Rectal smooth muscle tissue (tissue), 1 donor: ENCODE data around the gene GPC6.

Experiments used
- H3K27ac ChIP-seq: one replicate; pipeline ENCODE4 v1.7.0; 2013; ENCODE audit warnings: low read depth, low read length, inconsistent platforms
- H3K27me3 ChIP-seq: one replicate; pipeline ENCODE4 v1.7.0; 2013; ENCODE audit warnings: low read length; ENCODE audit not compliant: control insufficient read depth, insufficient read depth
- H3K36me3 ChIP-seq: one replicate; pipeline ENCODE4 v1.7.0; 2013; ENCODE audit warnings: low read length; ENCODE audit not compliant: control insufficient read depth, insufficient read depth
- H3K4me1 ChIP-seq: one replicate; pipeline ENCODE4 v1.7.0; 2013; ENCODE audit warnings: low read length; ENCODE audit not compliant: control insufficient read depth, insufficient read depth
- H3K4me3 ChIP-seq: one replicate; pipeline ENCODE4 v1.7.0; 2013; ENCODE audit warnings: low read length
- H3K9ac ChIP-seq: one replicate; pipeline ENCODE4 v1.7.0; 2013; ENCODE audit warnings: low read length

Gene GPC6

GRCh38 chr13:94053986-94054593 lies 827.5 kb downstream of the GPC6 start:
- H3K36me3 ChIP-seq = no peaks in the 10 kb centered on the region
- no peaks in the 10 kb centered on the region for H3K4me1 ChIP-seq
- no peak overlapping the region for H3K9ac ChIP-seq
- no peak overlapping the region for H3K4me3 ChIP-seq
- H3K27ac ChIP-seq = no peak overlapping the region
- no peaks in the 10 kb centered on the region for H3K27me3 ChIP-seq

DNA sequence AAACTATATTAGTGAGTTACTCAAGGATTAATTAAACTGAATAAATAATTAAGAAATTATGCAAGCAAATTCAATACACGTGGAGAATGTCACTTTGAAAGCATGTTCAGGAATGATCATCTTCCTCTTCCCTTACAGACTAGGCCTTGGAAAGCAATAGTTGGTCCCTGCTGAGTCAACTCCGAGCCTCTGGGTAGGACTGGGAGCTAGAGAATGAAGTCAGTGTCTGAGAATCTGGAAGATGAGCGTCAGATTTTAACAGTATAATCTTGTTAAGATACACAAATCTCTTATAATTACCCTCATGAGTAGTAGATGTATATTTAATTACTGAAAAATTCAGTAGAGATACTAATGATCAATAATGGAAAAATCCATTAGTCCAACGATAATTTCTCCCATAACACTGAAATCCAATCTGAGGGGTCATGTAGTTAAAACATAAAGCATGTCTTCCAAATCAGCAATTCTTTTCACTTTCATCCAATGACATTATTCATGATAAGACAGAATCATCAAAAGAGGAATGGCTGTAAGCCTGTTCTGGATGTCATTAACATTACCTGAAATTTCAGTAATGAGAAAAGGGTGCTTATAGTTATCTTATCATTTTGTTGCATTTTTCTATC lies 829.9 kb downstream of the GPC6 start:
- no peaks in the 10 kb centered on the region for H3K36me3 ChIP-seq
- H3K4me1 ChIP-seq = peaks cover 2% of the 10 kb centered on the region
- no peak overlapping the region for H3K27ac ChIP-seq
- no peak overlapping the region for H3K4me3 ChIP-seq
- no peak overlapping the region for H3K9ac ChIP-seq
- no peaks in the 10 kb centered on the region for H3K27me3 ChIP-seq

DNA sequence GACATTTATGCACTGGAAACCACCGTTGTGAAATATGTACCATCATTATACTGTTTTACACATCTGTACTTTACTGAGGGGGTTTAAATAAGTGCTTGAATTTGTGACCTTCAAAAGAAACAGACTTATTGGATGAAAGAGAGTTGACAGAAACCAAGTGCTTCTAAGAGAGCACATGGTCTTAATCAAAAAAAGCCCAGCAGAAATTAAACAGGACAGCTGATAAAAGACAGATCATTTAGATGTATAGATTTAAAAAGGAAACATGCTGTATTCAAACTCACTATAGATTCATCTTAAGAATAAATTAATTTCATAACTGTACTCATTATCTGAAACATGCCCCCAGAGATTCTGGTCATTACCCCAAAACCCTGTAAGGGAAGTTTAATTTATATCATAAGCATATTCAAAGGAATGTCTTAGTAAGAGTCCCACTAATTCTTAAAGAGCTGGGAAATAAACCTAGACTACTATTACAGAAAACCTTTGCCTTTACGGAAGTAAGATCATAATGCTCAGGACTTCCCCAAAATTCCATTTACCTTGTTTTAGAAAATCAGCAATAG lies 831.1 kb downstream of the GPC6 start:
- Histone ChIP-seq H3K36me3 (no peaks in the 10 kb centered on the region), H3K4me1 (peaks cover 2% of the 10 kb centered on the region), H3K9ac (no peak overlapping the region), H3K27ac (no peak overlapping the region), H3K27me3 (no peaks in the 10 kb centered on the region), H3K4me3 (no peak overlapping the region)

- Histone ChIP-seq H3K4me3 (no peak overlapping the region), H3K4me1 (peaks cover 2% of the 10 kb centered on the region), H3K9ac (no peak overlapping the region), H3K27ac (no peak overlapping the region), H3K27me3 (no peaks in the 10 kb centered on the region), H3K36me3 (no peaks in the 10 kb centered on the region)
Measured at GRCh38 chr13:94058821-94059360, 832.3 kb downstream of the GPC6 start.

- peaks cover 2% of the 10 kb centered on the region for H3K4me1 ChIP-seq
- no peaks in the 10 kb centered on the region for H3K27me3 ChIP-seq
- no peak overlapping the region for H3K27ac ChIP-seq
- H3K9ac ChIP-seq = no peak overlapping the region
- no peaks in the 10 kb centered on the region for H3K36me3 ChIP-seq
- no peak overlapping the region for H3K4me3 ChIP-seq
Measured at GRCh38 chr13:94061301-94061700, 834.7 kb downstream of the GPC6 start.

DNA sequence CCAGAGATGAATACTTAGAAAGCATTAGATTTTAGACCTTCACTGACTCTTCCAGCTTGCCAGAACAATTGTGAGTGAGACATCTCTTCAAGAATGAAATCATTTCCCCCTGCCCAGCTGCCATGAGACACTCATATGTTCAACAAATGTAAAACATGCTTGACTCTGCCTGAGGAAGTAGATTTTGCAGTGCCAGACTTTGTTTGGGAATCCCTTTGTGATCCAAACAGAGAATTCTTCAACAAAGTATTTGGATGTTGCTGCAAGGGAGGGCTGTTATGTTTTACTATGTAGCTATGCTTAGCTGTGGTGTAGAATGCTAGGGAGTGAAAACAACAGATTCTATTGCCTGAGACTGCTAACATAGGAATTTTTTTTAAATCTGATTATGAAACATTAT lies 836.5 kb downstream of the GPC6 start:
- no peaks in the 10 kb centered on the region for H3K36me3 ChIP-seq
- no peak overlapping the region for H3K4me3 ChIP-seq
- H3K4me1 ChIP-seq = peaks cover 2% of the 10 kb centered on the region
- no peaks in the 10 kb centered on the region for H3K27me3 ChIP-seq
- H3K9ac ChIP-seq = no peak overlapping the region
- no peak overlapping the region for H3K27ac ChIP-seq

GRCh38 chr13:94063848-94064247 lies 837.2 kb downstream of the GPC6 start:
- H3K4me3 ChIP-seq = no peak overlapping the region
- no peaks in the 10 kb centered on the region for H3K36me3 ChIP-seq
- H3K9ac ChIP-seq = no peak overlapping the region
- H3K27me3 ChIP-seq = no peaks in the 10 kb centered on the region
- H3K27ac ChIP-seq = no peak overlapping the region
- H3K4me1 ChIP-seq = peaks cover 2% of the 10 kb centered on the region

DNA sequence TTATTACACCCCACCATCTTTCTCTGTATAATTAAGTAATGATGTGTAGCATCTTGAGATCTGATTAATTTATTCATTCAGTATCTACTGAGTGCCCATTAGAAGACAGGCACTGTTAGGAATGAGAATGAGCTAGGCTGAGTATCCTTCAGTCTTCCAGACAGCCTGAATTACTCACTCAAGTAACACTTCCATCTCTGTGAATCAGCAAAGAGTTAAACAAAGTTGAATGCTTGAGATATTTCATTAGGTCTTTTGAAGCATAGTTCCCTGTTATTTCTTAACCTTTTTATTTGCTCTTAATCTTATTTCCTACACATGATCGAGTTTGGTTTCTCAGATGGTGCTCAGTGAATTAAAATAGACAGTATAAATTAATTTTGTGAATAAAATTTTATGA lies 839.1 kb downstream of the GPC6 start:
- H3K27me3 ChIP-seq = no peaks in the 10 kb centered on the region
- H3K4me1 ChIP-seq = peaks cover 2% of the 10 kb centered on the region
- H3K9ac ChIP-seq = no peak overlapping the region
- H3K27ac ChIP-seq = no peak overlapping the region
- no peaks in the 10 kb centered on the region for H3K36me3 ChIP-seq
- H3K4me3 ChIP-seq = no peak overlapping the region

GRCh38 chr13:94073007-94073744 lies 846.6 kb downstream of the GPC6 start:
- Histone ChIP-seq H3K9ac (no peak overlapping the region), H3K4me1 (peaks cover 5% of the 10 kb centered on the region), H3K36me3 (no peaks in the 10 kb centered on the region), H3K4me3 (no peak overlapping the region), H3K27me3 (no peaks in the 10 kb centered on the region), H3K27ac (no peak overlapping the region)

DNA sequence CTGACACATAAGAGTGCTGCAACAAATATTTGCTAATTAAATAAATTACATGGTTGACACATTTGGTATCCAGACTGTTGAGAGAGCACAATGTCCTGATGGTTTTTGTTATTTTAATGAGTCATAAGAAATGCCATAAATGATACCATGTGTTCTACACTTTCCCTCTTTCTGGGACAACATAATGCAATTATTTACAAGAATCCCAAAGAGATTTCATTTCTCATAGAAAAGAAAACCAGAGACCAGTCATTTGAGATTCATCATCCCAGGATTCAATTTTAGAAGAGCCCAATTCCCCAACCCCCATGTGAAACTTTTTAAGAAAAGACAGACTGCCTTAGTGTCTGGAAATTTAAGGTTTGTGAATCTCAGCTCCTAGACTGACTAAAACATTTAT lies 853.3 kb downstream of the GPC6 start:
- H3K9ac ChIP-seq = no peak overlapping the region
- H3K27me3 ChIP-seq = no peaks in the 10 kb centered on the region
- H3K4me3 ChIP-seq = no peak overlapping the region
- H3K36me3 ChIP-seq = no peaks in the 10 kb centered on the region
- H3K4me1 ChIP-seq = peaks cover 2% of the 10 kb centered on the region
- no peak overlapping the region for H3K27ac ChIP-seq

GRCh38 chr13:94080527-94080926 lies 853.9 kb downstream of the GPC6 start:
- Histone ChIP-seq H3K36me3 (no peaks in the 10 kb centered on the region), H3K27ac (no peak overlapping the region), H3K4me1 (peaks cover 2% of the 10 kb centered on the region)

DNA sequence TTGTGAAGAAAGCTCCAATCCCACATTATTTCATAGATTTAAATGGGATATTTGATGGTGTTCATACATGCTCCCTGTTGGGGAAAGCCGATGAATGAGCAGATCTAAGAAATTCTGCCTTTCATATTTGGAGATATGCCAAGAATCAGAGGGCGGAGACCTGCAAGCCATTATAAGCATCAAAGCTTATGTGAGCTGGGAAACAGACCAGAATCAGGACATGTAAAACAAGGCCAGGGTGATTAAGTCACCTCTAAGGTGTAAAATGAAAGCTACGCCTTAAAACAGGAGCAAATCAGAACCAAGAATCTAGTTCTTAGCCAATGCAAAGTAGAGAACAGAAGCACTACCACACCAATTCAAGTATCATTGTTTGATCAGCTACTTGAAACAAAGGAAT lies 860.5 kb downstream of the GPC6 start:
- H3K27ac ChIP-seq = no peak overlapping the region
- H3K9ac ChIP-seq = no peak overlapping the region
- no peaks in the 10 kb centered on the region for H3K4me1 ChIP-seq
- no peaks in the 10 kb centered on the region for H3K36me3 ChIP-seq
- H3K4me3 ChIP-seq = no peak overlapping the region
- no peaks in the 10 kb centered on the region for H3K27me3 ChIP-seq

More at GRCh38 chr13:94080527-94080926, 853.9 kb downstream of the GPC6 start:
- Histone ChIP-seq H3K9ac (no peak overlapping the region), H3K27me3 (no peaks in the 10 kb centered on the region), H3K4me3 (no peak overlapping the region)
